ENCODE measurements around the gene ASH1L. TPM values are rescaled to one million over a fixed set of nuclear protein-coding genes. Genes with fewer than 3 reads are reported as not detected.

ASH1L gene
- total RNA-seq, 1 experiment from 2014 or later, result 30.5 TPM

GRCh38 chr1:155424091-155424490 lies 138.5 kb downstream of the ASH1L start:
- H3K9me2 ChIP-seq (ENCODE audit: insufficient read depth), result no peaks in the 10 kb centered on the region
- no TSS peak for BruUV-seq (replicated peaks)
- H2AFZ ChIP-seq (ENCODE audit: low read depth, low read length, poor library complexity, severe bottlenecking), result no peak overlapping the region
- ATAC-seq (no peak), DNase-seq (ENCODE audit: low read depth, low spot score) (no peak)
- CTCF ChIA-PET, result no interaction called here
- no peak overlapping the region for H3K4me3 ChIP-seq (replicated peaks in 1 of 2; ENCODE audit: low read depth in 1 of 2, low read length in 2 of 2)
- POLR2A ChIA-PET, result no interaction called here
- H3K9ac ChIP-seq (ENCODE audit: low read length), result no peak overlapping the region
- 0 out of 4 replicates have a peak, but pooled peaks cover 0 to 2% of the 10 kb centered on the region in 2 experiments for H3K36me3 ChIP-seq (ENCODE audit: control insufficient read depth in 1 of 2, insufficient read depth in 2 of 2, low read length in 2 of 2)
- no peaks in the 10 kb centered on the region for H4K20me1 ChIP-seq (ENCODE audit: insufficient read depth)
- no peaks in the 10 kb centered on the region; a peak in 1 of 4 replicates for H3K4me1 ChIP-seq (ENCODE audit: control insufficient read depth in 1 of 2, insufficient read depth in 2 of 2, low read length in 2 of 2)
- peaks cover 7% of the 10 kb centered on the region; the same call in 1 of the 2 replicates for H3K79me2 ChIP-seq (ENCODE audit: insufficient read depth, low read length)
- no peak overlapping the region for H3K27ac ChIP-seq (ENCODE audit: low read depth, low read length)
- H3K4me2 ChIP-seq (ENCODE audit: low read length), result no peak overlapping the region
- H3K9me3 ChIP-seq (ENCODE audit: control insufficient read depth in 1 of 2, insufficient read depth in 1 of 2, low read depth in 1 of 2, low read length in 2 of 2), result no peaks in the 10 kb centered on the region
- no peak for TF ChIP-seq SIN3A (IDR thresholded peaks at IDR 0.05; ENCODE audit: low read depth)
- TF ChIP-seq ZFX (IDR thresholded peaks at IDR 0.05), result no peak
- TF ChIP-seq ATF3 (IDR thresholded peaks at IDR 0.05), result no peak
- no peak for TF ChIP-seq CBX3 (IDR thresholded peaks at IDR 0.05; ENCODE audit: low read depth)
- no peak for TF ChIP-seq ELF1 (IDR thresholded peaks at IDR 0.05; ENCODE audit: borderline replicate concordance, low read depth)
- TF ChIP-seq TCF7L2 (IDR thresholded peaks at IDR 0.05; ENCODE audit: borderline replicate concordance, extremely low read depth, insufficient read depth, insufficient read length), result no peak
- TF ChIP-seq REST (IDR thresholded peaks at IDR 0.05; ENCODE audit: low read depth), result no peak
- TF ChIP-seq MAX (IDR thresholded peaks at IDR 0.05), result no peak
- TF ChIP-seq YY1 (IDR thresholded peaks at IDR 0.05; ENCODE audit: extremely low read depth, insufficient replicate concordance, low read depth, low read length), result no peak
- TF ChIP-seq POLR2A (IDR thresholded peaks at IDR 0.05; ENCODE audit: borderline replicate concordance, extremely low read depth, insufficient read depth, insufficient read length), result no peak
- no peak for TF ChIP-seq SP1 (IDR thresholded peaks at IDR 0.05; ENCODE audit: low read depth)
- intact Hi-C loops (cut with micrococcal nuclease), result no loop called here
- RAD21 ChIA-PET (ENCODE audit: low non-redundant PET in 1 of 2, low total read pairs in 2 of 2, uncharacterized antibody in 2 of 2, unreplicated experiment in 2 of 2), result no interaction called here
- H3K27me3 ChIP-seq (ENCODE audit: insufficient read depth, low read length), result no peaks in the 10 kb centered on the region

Data from HCT116 (cell line).